GM18858 (cell line): ENCODE results near the gene OLFML3.

Experiments used
- ATAC-seq: cut with Tn5 transposase; IDR thresholded peaks from one replicate; pipeline ENCODE4 v1.9.1; 2021; ENCODE audit not compliant: unreplicated experiment

Gene OLFML3

DNA sequence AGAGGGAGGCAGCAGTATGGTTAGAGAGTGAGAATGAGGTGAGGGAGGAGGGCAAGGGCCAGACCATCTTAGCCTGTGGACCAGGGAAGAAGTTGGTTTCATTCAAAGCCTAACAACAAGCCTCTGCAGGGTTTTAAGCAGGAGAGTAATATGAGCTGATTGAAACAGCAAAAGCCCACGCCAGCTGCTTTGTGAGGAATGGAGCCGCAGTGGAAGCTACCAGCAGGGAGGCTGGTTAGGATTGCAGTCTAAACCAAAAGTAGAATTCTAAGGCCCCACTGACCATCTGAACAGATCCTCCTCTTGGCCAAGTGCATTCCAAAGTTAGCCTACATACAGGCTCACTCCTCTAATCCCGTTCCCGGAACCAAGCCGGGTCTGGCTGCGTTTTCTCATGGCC is 44.8 kb downstream of the OLFML3 start:
- ATAC-seq = no peak

DNA sequence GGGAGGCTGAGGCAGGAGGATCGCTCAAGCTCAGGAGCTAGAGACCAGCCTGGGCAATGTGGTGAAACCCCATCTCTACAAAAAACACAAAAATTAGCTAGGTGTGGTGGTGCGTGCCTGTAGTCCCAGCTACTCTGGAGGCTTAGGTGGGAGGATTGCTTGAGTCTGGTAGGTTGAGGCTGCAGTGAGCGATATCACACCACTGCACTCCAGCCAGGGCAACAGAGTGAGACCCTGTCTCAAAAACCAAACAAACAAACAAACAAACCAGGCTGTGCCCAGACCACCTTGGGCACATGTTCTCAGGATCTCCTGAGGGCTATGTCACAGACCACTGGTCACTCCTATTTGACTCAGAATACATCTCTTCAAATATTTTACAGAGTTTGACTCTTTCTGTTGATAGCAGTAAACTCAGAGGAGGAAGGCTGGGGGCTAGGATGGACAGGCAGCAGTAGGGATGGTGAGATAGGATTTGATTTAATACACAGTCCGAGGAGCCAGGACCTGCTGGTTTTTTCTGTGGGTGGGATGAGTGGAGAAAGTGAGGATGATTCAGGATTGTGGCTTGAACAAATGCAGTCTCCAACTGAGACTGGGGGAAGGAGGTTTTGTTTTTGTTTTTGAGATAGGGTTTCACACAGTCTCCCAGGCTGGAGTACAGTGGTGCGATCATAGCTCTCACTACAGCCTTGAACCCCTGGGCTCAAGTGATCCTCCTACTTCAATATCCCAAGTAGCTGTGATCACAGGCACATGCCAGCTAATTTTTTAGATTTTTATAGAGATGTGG is 46.5 kb downstream of the OLFML3 start:
- no peak for ATAC-seq

DNA sequence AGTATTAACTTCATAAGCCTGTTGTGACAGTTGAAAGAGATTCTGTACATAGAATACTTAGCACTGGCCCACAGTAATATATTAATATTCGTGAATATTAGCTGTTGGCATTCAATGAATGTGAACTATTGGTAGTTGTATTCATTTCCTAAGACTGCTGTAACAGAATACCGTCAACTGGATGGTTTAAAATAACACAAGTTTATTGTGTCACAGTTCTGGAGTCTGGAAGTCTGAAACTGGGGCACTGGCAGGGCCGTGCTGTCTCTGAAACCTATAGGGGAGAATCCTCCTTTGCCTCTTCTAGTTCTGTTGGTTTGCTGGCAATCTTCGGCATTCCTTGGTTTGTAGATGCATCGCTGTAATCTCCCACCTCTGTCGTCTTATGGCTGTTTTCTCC is 47.5 kb downstream of the OLFML3 start:
- ATAC-seq = no peak
